ENCODE results near the gene RASEF. TPM values are rescaled to one million over a fixed set of nuclear protein-coding genes. Genes with fewer than 3 reads are reported as not detected.

RASEF gene
- total RNA-seq, 2 donors from 2014 or later: not detected

- H3K27me3 Mint-ChIP-seq (ENCODE audit: low read depth): no peaks in the 10 kb centered on the region
- H3K4me1 Mint-ChIP-seq (ENCODE audit: low read depth): no peaks in the 10 kb centered on the region
- peaks cover 0 to 3% of the 10 kb centered on the region in 2 donors for H3K9me3 Mint-ChIP-seq
- H3K27ac Mint-ChIP-seq: no peak overlapping the region
- no peak overlapping the region for H3K4me3 Mint-ChIP-seq
- H3K36me3 Mint-ChIP-seq (ENCODE audit: insufficient read depth in 2 of 2): no peaks in the 10 kb centered on the region
- ATAC-seq (replicated peaks in 1 of 2) (no peak), DNase-seq (no peak)
These were observed 42.6 kb downstream of the RASEF start for GRCh38 chr9:83020327-83020726.

GRCh38 chr9:83019246-83019645 is 43.7 kb downstream of the RASEF start:
- ATAC-seq (replicated peaks in 1 of 2) (no peak), DNase-seq (no peak)
- Mint-ChIP-seq H3K27me3 (ENCODE audit: low read depth) (no peaks in the 10 kb centered on the region), H3K36me3 (ENCODE audit: insufficient read depth in 2 of 2) (no peaks in the 10 kb centered on the region), H3K4me1 (ENCODE audit: low read depth) (no peaks in the 10 kb centered on the region), H3K4me3 (no peak overlapping the region), H3K27ac (no peak overlapping the region), H3K9me3 (peaks cover 0 to 3% of the 10 kb centered on the region in 2 donors)

GRCh38 chr9:83015897-83016296 is 47.0 kb downstream of the RASEF start:
- DNase-seq (no peak), ATAC-seq (replicated peaks in 1 of 2) (no peak)
- no peaks in the 10 kb centered on the region for H3K36me3 Mint-ChIP-seq (ENCODE audit: insufficient read depth in 2 of 2)
- H3K9me3 Mint-ChIP-seq: peaks cover 0 to 1% of the 10 kb centered on the region in 2 donors
- H3K27me3 Mint-ChIP-seq (ENCODE audit: low read depth): no peaks in the 10 kb centered on the region
- no peak overlapping the region for H3K4me3 Mint-ChIP-seq
- no peaks in the 10 kb centered on the region for H3K4me1 Mint-ChIP-seq (ENCODE audit: low read depth)
- H3K27ac Mint-ChIP-seq: no peak overlapping the region

- no peak overlapping the region for H3K4me3 Mint-ChIP-seq
- H3K36me3 Mint-ChIP-seq (ENCODE audit: insufficient read depth in 2 of 2): no peaks in the 10 kb centered on the region
- peaks cover 0 to 1% of the 10 kb centered on the region in 2 donors for H3K9me3 Mint-ChIP-seq
- H3K27ac Mint-ChIP-seq: no peak overlapping the region
- H3K4me1 Mint-ChIP-seq (ENCODE audit: low read depth): no peaks in the 10 kb centered on the region
- H3K27me3 Mint-ChIP-seq (ENCODE audit: low read depth): no peaks in the 10 kb centered on the region
- ATAC-seq (replicated peaks in 1 of 2) (no peak), DNase-seq (no peak)
These were observed 48.9 kb downstream of the RASEF start for GRCh38 chr9:83013867-83014605.

- H3K9me3 Mint-ChIP-seq: no peaks in the 10 kb centered on the region
- no peak for DNase-seq
- H3K27me3 Mint-ChIP-seq (ENCODE audit: low read depth): no peaks in the 10 kb centered on the region
- no peak for ATAC-seq (replicated peaks in 1 of 2)
- no peaks in the 10 kb centered on the region for H3K36me3 Mint-ChIP-seq (ENCODE audit: insufficient read depth in 2 of 2)
- H3K4me3 Mint-ChIP-seq: no peak overlapping the region
- no peak overlapping the region for H3K27ac Mint-ChIP-seq
- H3K4me1 Mint-ChIP-seq (ENCODE audit: low read depth): no peaks in the 10 kb centered on the region
These were observed 49.8 kb downstream of the RASEF start for GRCh38 chr9:83012922-83013838.

- H3K9me3 Mint-ChIP-seq: no peaks in the 10 kb centered on the region
- ATAC-seq (replicated peaks in 1 of 2): no peak
- H3K27ac Mint-ChIP-seq: no peak overlapping the region
- no peaks in the 10 kb centered on the region for H3K27me3 Mint-ChIP-seq (ENCODE audit: low read depth)
- no peaks in the 10 kb centered on the region for H3K4me1 Mint-ChIP-seq (ENCODE audit: low read depth)
- DNase-seq: no peak
- H3K36me3 Mint-ChIP-seq (ENCODE audit: insufficient read depth in 2 of 2): no peaks in the 10 kb centered on the region
- H3K4me3 Mint-ChIP-seq: no peak overlapping the region
These were observed 50.6 kb downstream of the RASEF start for GRCh38 chr9:83012168-83012921.

GRCh38 chr9:83011611-83012010 is 51.3 kb downstream of the RASEF start:
- DNase-seq (no peak), ATAC-seq (replicated peaks in 1 of 2) (no peak)
- H3K4me3 Mint-ChIP-seq: no peak overlapping the region
- no peaks in the 10 kb centered on the region for H3K36me3 Mint-ChIP-seq (ENCODE audit: insufficient read depth in 2 of 2)
- H3K27me3 Mint-ChIP-seq (ENCODE audit: low read depth): no peaks in the 10 kb centered on the region
- no peaks in the 10 kb centered on the region for H3K4me1 Mint-ChIP-seq (ENCODE audit: low read depth)
- no peaks in the 10 kb centered on the region for H3K9me3 Mint-ChIP-seq
- peak overlapping the region; percentile 69 for H3K27ac Mint-ChIP-seq

- DNase-seq: no peak
These were observed 55.2 kb downstream of the RASEF start for GRCh38 chr9:83007521-83008300.

GRCh38 chr9:83006378-83006777 is 56.6 kb downstream of the RASEF start:
- H3K27me3 Mint-ChIP-seq (ENCODE audit: low read depth): no peaks in the 10 kb centered on the region

More at GRCh38 chr9:83007521-83008300, 55.2 kb downstream of the RASEF start:
- H3K4me3 Mint-ChIP-seq: no peak overlapping the region
- no peak for ATAC-seq (replicated peaks in 1 of 2)
- no peaks in the 10 kb centered on the region for H3K27me3 Mint-ChIP-seq (ENCODE audit: low read depth)
- no peaks in the 10 kb centered on the region for H3K36me3 Mint-ChIP-seq (ENCODE audit: insufficient read depth in 2 of 2)
- no peak overlapping the region for H3K27ac Mint-ChIP-seq
- no peaks in the 10 kb centered on the region for H3K9me3 Mint-ChIP-seq
- no peaks in the 10 kb centered on the region for H3K4me1 Mint-ChIP-seq (ENCODE audit: low read depth)

GRCh38 chr9:83005963-83006362 is 57.0 kb downstream of the RASEF start:
- no peaks in the 10 kb centered on the region for H3K4me1 Mint-ChIP-seq (ENCODE audit: low read depth)
- DNase-seq (no peak), ATAC-seq (replicated peaks in 1 of 2) (no peak)
- no peak overlapping the region for H3K27ac Mint-ChIP-seq
- H3K9me3 Mint-ChIP-seq: no peaks in the 10 kb centered on the region
- no peaks in the 10 kb centered on the region for H3K36me3 Mint-ChIP-seq (ENCODE audit: insufficient read depth in 2 of 2)
- H3K27me3 Mint-ChIP-seq (ENCODE audit: low read depth): no peaks in the 10 kb centered on the region
- no peak overlapping the region for H3K4me3 Mint-ChIP-seq

More at GRCh38 chr9:83006378-83006777, 56.6 kb downstream of the RASEF start:
- Mint-ChIP-seq H3K4me3 (no peak overlapping the region), H3K4me1 (ENCODE audit: low read depth) (no peaks in the 10 kb centered on the region), H3K9me3 (no peaks in the 10 kb centered on the region), H3K36me3 (ENCODE audit: insufficient read depth in 2 of 2) (no peaks in the 10 kb centered on the region), H3K27ac (no peak overlapping the region)
- DNase-seq (no peak), ATAC-seq (replicated peaks in 1 of 2) (no peak)

- Mint-ChIP-seq H3K36me3 (ENCODE audit: insufficient read depth in 2 of 2) (no peaks in the 10 kb centered on the region), H3K27me3 (ENCODE audit: low read depth) (no peaks in the 10 kb centered on the region), H3K9me3 (no peaks in the 10 kb centered on the region), H3K4me3 (no peak overlapping the region), H3K27ac (no peak overlapping the region), H3K4me1 (ENCODE audit: low read depth) (no peaks in the 10 kb centered on the region)
- DNase-seq (no peak), ATAC-seq (replicated peaks in 1 of 2) (no peak)
These were observed 57.6 kb downstream of the RASEF start for GRCh38 chr9:83005361-83005760.

- DNase-seq: no peak
- no peaks in the 10 kb centered on the region for H3K4me1 Mint-ChIP-seq (ENCODE audit: low read depth)
- no peak overlapping the region for H3K27ac Mint-ChIP-seq
- no peaks in the 10 kb centered on the region for H3K36me3 Mint-ChIP-seq (ENCODE audit: insufficient read depth in 2 of 2)
- no peak overlapping the region for H3K4me3 Mint-ChIP-seq
- no peaks in the 10 kb centered on the region for H3K9me3 Mint-ChIP-seq
- ATAC-seq (replicated peaks in 1 of 2): no peak
- H3K27me3 Mint-ChIP-seq (ENCODE audit: low read depth): no peaks in the 10 kb centered on the region
These were observed 60.6 kb downstream of the RASEF start for GRCh38 chr9:83002329-83002728.
